ENCODE data around the gene FGF5. TPM values are rescaled to one million over a fixed set of nuclear protein-coding genes. Genes with fewer than 3 reads are reported as not detected.
A peak's percentile ranks its signal among the peaks of the same experiment; 100 is the strongest.

Gene FGF5
- total RNA-seq, 1 donor from 2014 or later = not detected

DNA sequence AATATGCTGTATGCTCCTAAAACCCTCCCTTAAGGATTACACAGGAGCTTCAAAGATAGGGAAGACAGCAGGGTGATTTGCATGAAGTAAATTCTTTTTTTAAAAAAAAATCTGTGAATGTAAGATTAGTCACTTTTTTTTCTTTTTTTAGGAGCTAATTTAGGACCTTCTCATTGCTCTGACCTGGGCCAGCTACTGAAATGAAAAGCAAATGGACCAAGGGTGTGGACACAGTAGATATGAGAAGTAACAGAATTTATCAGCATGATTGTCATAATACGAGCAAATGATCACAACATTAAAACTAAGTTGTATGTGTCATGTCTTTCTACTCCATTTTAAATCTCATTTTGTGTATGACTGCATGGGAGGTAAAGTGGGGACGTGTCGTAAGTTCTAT lies 6.6 kb upstream of the FGF5 start:
- peaks cover 67% of the 10 kb centered on the region for H3K27me3 Mint-ChIP-seq (ENCODE audit: insufficient read depth)
- H3K9me3 Mint-ChIP-seq = no peaks in the 10 kb centered on the region
- no peak for DNase-seq (ENCODE audit: low spot score)
- no peak overlapping the region for H3K4me3 Mint-ChIP-seq
- no peaks in the 10 kb centered on the region for H3K36me3 Mint-ChIP-seq (ENCODE audit: low read depth)
- H3K27ac Mint-ChIP-seq = no peak overlapping the region
- intact Hi-C loops (cut with micrococcal nuclease) = no loop called here
- no peaks in the 10 kb centered on the region for H3K4me1 Mint-ChIP-seq (ENCODE audit: low read depth)

DNA sequence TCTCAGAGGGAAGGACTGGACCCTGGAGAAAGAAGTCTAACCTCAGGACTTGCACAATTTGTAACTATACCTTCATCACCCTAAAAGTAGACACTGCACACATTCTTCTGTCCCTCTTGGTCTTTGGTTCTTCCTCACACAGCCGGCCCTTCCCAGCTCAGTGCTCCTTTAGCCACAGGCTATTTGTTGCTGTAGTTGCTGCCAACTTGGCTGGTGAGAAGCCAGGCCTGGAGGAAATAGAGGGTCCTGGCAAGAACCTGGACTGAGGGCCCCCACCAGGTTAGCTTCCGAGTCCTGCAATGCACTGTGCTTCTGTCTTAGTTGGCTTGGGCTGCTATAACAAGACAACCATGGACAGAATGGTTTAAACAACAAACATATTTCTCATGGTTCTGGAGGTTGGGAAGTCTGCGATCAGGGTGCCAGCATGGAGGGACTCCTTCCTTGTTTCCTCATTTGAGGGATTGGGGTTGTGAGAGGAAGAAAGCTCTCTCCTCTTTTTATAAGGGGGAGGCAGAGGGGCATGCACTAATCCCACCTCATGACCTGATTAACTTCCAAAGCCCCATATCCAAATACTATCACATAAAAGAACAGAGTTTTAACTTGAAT lies 4.4 kb upstream of the FGF5 start:
- Mint-ChIP-seq H3K4me3 (no peak overlapping the region), H3K9me3 (no peaks in the 10 kb centered on the region), H3K4me1 (ENCODE audit: low read depth) (peaks cover 13% of the 10 kb centered on the region), H3K27ac (no peak overlapping the region), H3K27me3 (ENCODE audit: insufficient read depth) (peaks cover 81% of the 10 kb centered on the region), H3K36me3 (ENCODE audit: low read depth) (no peaks in the 10 kb centered on the region)
- DNase-seq (ENCODE audit: low spot score) = no peak
- intact Hi-C loops (cut with micrococcal nuclease) = no loop called here

DNA sequence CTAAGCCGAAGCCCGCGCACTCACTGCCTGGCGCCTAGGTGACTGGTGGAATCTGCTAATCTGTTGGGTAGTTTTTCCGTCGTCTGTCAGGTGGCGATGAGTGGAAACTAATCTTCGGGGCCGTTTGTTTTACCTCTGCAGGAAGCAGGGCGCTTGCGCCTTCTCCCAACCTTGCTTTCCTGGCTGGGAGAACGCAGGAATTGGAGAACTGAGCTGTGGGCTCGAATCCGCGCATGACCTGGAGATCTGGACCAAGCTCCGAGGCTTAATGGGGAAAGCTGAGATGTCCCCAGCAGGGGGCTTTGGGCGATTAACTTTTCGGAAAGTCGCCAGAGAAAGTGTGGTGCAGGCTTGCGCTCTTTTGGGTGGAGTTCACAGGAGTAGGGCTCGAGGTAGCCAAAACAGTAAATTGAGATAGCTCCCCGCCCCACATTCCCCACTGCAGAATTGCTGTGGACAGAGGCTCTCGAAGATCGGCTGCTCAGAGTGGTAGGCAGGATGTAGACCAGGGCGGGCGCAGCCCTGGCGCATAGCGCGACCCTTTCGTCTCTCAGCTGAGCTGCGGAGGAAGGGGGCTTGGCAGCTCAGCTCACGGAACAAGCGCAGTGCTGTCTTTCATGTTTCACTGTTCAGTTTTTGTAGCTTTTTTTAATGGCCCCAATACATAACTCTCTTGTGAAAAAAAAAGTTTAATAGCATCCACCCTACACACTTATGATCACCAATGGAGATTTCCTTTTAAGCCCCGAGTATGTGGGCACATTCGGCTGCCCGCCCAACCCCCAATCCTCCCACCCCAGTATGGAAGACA lies 2.7 kb upstream of the FGF5 start:
- no peak overlapping the region for H3K27ac Mint-ChIP-seq
- H3K36me3 Mint-ChIP-seq (ENCODE audit: low read depth) = no peaks in the 10 kb centered on the region
- H3K27me3 Mint-ChIP-seq (ENCODE audit: insufficient read depth) = peaks cover 81% of the 10 kb centered on the region
- intact Hi-C loops (cut with micrococcal nuclease) = no loop called here
- no peak overlapping the region for H3K4me3 Mint-ChIP-seq
- H3K9me3 Mint-ChIP-seq = no peaks in the 10 kb centered on the region
- no peak for DNase-seq (ENCODE audit: low spot score)
- peaks cover 13% of the 10 kb centered on the region for H3K4me1 Mint-ChIP-seq (ENCODE audit: low read depth)

DNA sequence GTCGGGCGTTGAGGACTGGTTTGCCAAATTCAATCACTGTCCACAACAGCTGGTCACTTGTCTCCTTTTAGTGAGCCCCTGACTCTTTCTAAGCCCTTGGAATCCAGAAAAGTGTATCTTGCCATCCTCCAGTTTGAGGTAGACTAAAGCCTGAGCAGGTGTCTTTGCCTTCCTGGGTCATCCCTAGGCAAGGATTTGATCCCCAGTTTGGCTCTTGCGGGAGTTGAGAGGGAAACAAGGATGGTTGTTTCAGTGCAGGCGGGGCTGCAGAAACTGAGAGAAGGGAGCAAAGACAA lies 2.2 kb upstream of the FGF5 start:
- peaks cover 84% of the 10 kb centered on the region for H3K27me3 Mint-ChIP-seq (ENCODE audit: insufficient read depth)
- no peaks in the 10 kb centered on the region for H3K36me3 Mint-ChIP-seq (ENCODE audit: low read depth)
- H3K4me3 Mint-ChIP-seq = no peak overlapping the region
- H3K9me3 Mint-ChIP-seq = no peaks in the 10 kb centered on the region
- no peak for DNase-seq (ENCODE audit: low spot score)
- intact Hi-C loops (cut with micrococcal nuclease) = no loop called here
- H3K4me1 Mint-ChIP-seq (ENCODE audit: low read depth) = peaks cover 13% of the 10 kb centered on the region
- no peak overlapping the region for H3K27ac Mint-ChIP-seq

DNA sequence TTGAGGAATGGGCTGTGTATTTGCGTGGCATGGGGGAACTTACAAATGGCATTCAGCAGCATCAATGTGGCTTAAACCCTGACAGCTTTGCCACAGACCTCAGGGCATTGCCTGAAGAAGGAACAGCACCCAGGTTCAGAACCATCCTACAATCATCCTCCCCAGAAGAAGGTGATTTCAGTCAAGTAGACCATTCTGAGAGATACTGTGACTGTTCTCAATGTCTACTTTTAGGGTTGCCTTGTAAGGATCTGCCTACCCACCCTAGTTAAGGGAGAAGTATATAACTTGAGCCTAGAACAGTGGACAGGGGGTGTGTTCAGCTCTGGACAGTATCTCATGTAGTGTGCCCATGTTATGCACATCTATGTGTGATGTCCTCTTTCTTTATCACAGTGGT lies 1.6 kb upstream of the FGF5 start:
- Mint-ChIP-seq H3K4me3 (no peak overlapping the region), H3K9me3 (no peaks in the 10 kb centered on the region), H3K27ac (no peak overlapping the region), H3K36me3 (ENCODE audit: low read depth) (no peaks in the 10 kb centered on the region), H3K4me1 (ENCODE audit: low read depth) (peaks cover 13% of the 10 kb centered on the region), H3K27me3 (ENCODE audit: insufficient read depth) (peaks cover 85% of the 10 kb centered on the region)
- intact Hi-C loops (cut with micrococcal nuclease) = loop anchor here (5.0 kb wide), 1 partner anchor 72 kb away; the partner anchor contains the start of gene CFAP299
- no peak for DNase-seq (ENCODE audit: low spot score)

DNA sequence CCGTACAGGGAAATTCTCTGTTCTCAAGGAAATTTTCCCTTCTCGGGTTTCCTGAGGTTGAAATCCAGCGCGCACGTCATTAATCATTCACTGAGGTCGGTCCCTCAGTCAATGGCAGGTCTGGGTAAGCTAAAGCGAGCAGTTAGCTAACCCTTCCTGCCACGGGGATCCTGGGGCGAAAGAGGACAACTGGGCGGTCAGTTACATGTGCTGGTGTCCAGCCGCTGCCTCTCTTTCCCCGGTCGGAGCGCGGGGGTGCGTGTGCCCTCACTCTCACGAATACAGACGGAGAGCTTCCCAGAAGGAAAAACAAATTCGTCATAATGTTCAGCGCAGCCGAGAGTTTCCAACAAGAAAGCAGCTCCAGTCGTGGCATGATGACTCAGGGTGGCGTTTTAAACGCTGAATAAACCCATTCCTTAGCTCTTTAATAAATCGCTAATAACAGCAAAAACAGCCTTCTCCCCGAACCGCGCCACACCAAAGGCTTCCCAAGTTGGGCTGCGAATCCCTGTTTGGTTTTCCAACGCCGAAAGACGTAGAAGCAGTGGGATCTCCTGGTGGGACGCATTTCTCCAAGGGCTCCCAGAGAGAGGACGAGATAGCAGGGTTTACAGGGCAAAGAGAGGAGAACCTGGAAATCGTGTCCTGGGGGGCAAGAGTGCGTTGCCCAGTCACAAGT lies 752 bp upstream of the FGF5 start:
- intact Hi-C loops (cut with micrococcal nuclease) = loop anchor here (5.0 kb wide), 1 partner anchor 72 kb away; the partner anchor contains the start of gene CFAP299
- H3K36me3 Mint-ChIP-seq (ENCODE audit: low read depth) = no peaks in the 10 kb centered on the region
- no peak for DNase-seq (ENCODE audit: low spot score)
- H3K27me3 Mint-ChIP-seq (ENCODE audit: insufficient read depth) = peaks cover 83% of the 10 kb centered on the region
- no peak overlapping the region for H3K27ac Mint-ChIP-seq
- H3K4me1 Mint-ChIP-seq (ENCODE audit: low read depth) = peaks cover 13% of the 10 kb centered on the region
- H3K9me3 Mint-ChIP-seq = no peaks in the 10 kb centered on the region
- peak overlapping the region; percentile 41 for H3K4me3 Mint-ChIP-seq

DNA sequence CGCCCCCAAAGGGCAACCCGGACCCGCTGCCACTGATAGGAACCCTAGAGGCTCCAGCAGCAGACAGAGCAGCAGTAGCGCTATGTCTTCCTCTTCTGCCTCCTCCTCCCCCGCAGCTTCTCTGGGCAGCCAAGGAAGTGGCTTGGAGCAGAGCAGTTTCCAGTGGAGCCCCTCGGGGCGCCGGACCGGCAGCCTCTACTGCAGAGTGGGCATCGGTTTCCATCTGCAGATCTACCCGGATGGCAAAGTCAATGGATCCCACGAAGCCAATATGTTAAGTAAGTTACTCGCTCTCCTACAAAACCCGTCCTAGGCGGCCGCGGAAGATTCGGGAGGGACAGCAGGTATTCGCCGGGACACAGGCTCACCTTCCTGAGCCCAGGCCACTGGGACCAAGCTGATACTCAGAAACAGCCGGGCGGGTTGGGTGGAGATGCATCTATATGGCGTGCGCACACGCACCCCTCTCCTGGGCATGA lies 477 bp downstream of the FGF5 start:
- H3K36me3 Mint-ChIP-seq (ENCODE audit: low read depth) = no peaks in the 10 kb centered on the region
- H3K27me3 Mint-ChIP-seq (ENCODE audit: insufficient read depth) = peaks cover 84% of the 10 kb centered on the region
- peak overlapping the region; percentile 67 for H3K4me3 Mint-ChIP-seq
- no peaks in the 10 kb centered on the region for H3K9me3 Mint-ChIP-seq
- H3K27ac Mint-ChIP-seq = peak overlapping the region; percentile 50
- peaks cover 13% of the 10 kb centered on the region for H3K4me1 Mint-ChIP-seq (ENCODE audit: low read depth)
- intact Hi-C loops (cut with micrococcal nuclease) = loop anchor here (5.0 kb wide), 1 partner anchor 70 kb away; the partner anchor contains the start of gene CFAP299
- no peak for DNase-seq (ENCODE audit: low spot score)

DNA sequence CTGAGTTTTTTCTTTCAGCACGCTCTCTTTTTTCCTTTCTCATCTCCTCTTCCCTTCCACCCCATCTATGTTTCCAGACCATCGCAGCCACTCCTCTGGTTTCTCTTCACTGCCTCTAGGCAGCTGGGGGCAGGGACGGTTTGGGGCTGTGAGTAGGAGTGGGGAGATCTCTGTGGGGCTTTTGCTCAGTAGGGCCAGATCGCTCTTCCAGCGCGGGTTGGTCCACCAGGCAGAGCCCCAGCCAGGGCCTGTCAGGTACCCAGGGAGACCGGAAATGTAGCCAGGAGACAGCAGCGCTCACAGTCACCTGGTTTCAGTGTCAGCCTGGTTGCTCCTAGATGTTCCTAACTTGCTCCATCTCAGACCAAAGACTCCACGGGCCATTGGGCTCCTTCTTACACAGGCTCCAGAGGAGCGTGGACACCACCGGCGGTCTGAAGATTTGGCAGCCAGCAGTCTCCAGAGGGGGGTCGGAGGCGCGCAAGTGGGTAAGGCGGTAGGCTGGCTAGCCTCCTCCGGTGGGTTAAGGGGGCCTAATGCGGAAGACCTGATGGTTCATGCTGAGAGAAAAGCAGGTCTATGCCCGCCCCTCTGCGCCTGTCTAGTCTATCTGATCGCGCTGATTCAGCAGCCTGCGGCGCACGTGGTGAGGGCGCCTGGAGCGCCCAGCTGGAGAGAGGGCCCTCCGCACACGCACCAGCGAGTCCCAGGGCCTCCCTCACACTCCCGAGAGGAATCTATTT lies 1.8 kb downstream of the FGF5 start:
- Mint-ChIP-seq H3K27ac (no peak overlapping the region), H3K36me3 (ENCODE audit: low read depth) (no peaks in the 10 kb centered on the region), H3K4me3 (no peak overlapping the region), H3K27me3 (ENCODE audit: insufficient read depth) (peaks cover 77% of the 10 kb centered on the region), H3K4me1 (ENCODE audit: low read depth) (peaks cover 13% of the 10 kb centered on the region), H3K9me3 (no peaks in the 10 kb centered on the region)
- no peak for DNase-seq (ENCODE audit: low spot score)
- intact Hi-C loops (cut with micrococcal nuclease) = loop anchor here (5.0 kb wide), 1 partner anchor 69 kb away; the partner anchor contains the start of gene CFAP299

DNA sequence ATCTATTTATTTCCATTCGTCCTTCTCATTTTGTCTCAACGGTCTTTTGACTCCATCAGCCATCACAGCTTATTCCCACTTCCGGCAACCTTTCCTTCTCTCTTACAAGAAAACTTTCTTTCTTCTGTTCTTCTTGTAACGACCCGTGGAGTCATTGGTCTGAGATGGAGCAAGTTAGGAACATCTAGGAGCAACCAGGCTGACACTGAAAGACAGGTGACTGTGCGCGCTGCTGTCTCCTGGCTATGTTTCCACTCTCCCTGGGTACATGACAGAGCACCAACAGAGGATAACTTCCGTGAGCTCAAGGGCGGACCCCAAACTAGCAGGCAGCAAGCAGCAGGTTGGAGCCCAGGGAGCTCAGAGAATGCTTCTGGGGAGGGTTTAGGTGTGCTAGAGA lies 2.5 kb downstream of the FGF5 start:
- DNase-seq (ENCODE audit: low spot score) = no peak
- no peak overlapping the region for H3K4me3 Mint-ChIP-seq
- H3K4me1 Mint-ChIP-seq (ENCODE audit: low read depth) = peaks cover 13% of the 10 kb centered on the region
- H3K36me3 Mint-ChIP-seq (ENCODE audit: low read depth) = no peaks in the 10 kb centered on the region
- peaks cover 72% of the 10 kb centered on the region for H3K27me3 Mint-ChIP-seq (ENCODE audit: insufficient read depth)
- intact Hi-C loops (cut with micrococcal nuclease) = loop anchor here (5.0 kb wide), 1 partner anchor 68 kb away; the partner anchor contains the start of gene CFAP299
- H3K27ac Mint-ChIP-seq = no peak overlapping the region
- H3K9me3 Mint-ChIP-seq = no peaks in the 10 kb centered on the region

DNA sequence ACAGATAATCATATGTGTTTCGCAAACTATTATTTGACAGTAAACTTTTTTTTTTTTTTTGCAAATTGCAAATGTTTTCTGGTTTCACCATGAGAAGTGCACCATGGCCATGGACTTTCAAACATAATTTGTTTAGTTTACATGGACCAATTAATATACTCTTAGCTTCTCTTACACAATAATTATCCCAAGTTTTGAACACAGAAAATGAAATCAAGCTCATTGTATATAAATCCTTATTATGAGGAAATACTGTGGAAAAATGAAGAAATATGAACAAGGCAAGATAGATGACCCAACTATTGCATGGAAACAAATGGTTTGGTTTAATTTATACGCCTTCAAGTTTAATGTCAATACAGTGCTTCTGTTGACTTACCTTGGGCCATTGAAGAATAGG lies 3.9 kb downstream of the FGF5 start:
- Mint-ChIP-seq H3K36me3 (ENCODE audit: low read depth) (no peaks in the 10 kb centered on the region), H3K9me3 (no peaks in the 10 kb centered on the region), H3K27ac (no peak overlapping the region), H3K4me1 (ENCODE audit: low read depth) (peaks cover 13% of the 10 kb centered on the region), H3K27me3 (ENCODE audit: insufficient read depth) (peaks cover 63% of the 10 kb centered on the region), H3K4me3 (no peak overlapping the region)
- DNase-seq (ENCODE audit: low spot score) = no peak
- intact Hi-C loops (cut with micrococcal nuclease) = no loop called here

DNA sequence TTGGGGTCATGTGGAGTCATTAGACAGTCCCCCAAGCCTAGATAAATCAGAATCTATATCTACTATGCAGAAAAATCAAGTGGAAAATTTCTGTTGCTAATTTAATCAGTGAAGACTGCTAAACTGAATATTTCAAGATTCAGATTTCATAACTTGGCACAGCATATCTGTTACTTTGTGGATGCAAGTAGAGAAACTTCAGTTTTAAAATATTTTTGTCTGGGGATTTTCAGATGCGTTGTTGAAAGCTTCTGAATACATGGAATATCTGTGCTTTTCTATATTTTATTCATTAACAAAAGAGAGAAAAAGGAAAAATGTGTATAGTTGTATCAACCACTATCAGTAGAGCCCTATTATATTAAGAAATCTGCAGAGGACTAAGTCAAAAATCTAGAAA lies 4.4 kb downstream of the FGF5 start:
- H3K9me3 Mint-ChIP-seq = no peaks in the 10 kb centered on the region
- no peak overlapping the region for H3K4me3 Mint-ChIP-seq
- peaks cover 8% of the 10 kb centered on the region for H3K4me1 Mint-ChIP-seq (ENCODE audit: low read depth)
- intact Hi-C loops (cut with micrococcal nuclease) = no loop called here
- H3K27ac Mint-ChIP-seq = no peak overlapping the region
- DNase-seq (ENCODE audit: low spot score) = no peak
- H3K27me3 Mint-ChIP-seq (ENCODE audit: insufficient read depth) = peaks cover 57% of the 10 kb centered on the region
- H3K36me3 Mint-ChIP-seq (ENCODE audit: low read depth) = no peaks in the 10 kb centered on the region

DNA sequence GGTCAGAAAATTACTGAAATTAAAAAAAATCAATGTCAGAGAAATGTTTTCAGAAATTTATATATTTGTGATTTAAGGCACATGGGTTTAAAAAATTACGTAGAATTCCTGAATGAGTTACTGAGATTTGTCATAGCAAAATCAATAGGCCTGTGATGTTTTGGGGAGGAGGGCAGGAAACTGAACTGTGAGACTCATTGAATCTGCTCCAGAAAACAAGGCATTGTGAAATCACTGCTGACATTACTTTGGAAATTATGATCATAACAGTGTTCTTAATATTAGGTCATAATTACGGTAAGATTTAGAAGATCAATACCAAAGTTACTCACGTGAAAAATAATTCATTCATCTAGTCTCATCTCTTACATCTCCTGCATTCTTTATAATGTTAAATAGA lies 5.3 kb downstream of the FGF5 start:
- peaks cover 48% of the 10 kb centered on the region for H3K27me3 Mint-ChIP-seq (ENCODE audit: insufficient read depth)
- H3K4me1 Mint-ChIP-seq (ENCODE audit: low read depth) = peaks cover 2% of the 10 kb centered on the region
- H3K27ac Mint-ChIP-seq = no peak overlapping the region
- no peak overlapping the region for H3K4me3 Mint-ChIP-seq
- no peaks in the 10 kb centered on the region for H3K36me3 Mint-ChIP-seq (ENCODE audit: low read depth)
- intact Hi-C loops (cut with micrococcal nuclease) = no loop called here
- DNase-seq (ENCODE audit: low spot score) = no peak
- H3K9me3 Mint-ChIP-seq = no peaks in the 10 kb centered on the region

Data from activated T-helper 1 cell treated with anti-CD3 and anti-CD28 coated beads, Interleukin-12 subunit alpha, Interleukin-12 subunit beta, Interleukin-2, Interleukin-4 antibody, amounts not matched to agents 30 ng/mL and 10 ng/mL and 1 ng/mL, durations not matched to agents 14 hours and 24 hours and 36 hours (primary cell).